Heart left ventricle (tissue), 16 donors: ENCODE results near the gene SYCP3. TPM values are rescaled to one million over a fixed set of nuclear protein-coding genes. Genes with fewer than 3 reads are reported as not detected.

ENCODE experiments used
- ATAC-seq, 4 donors: fragments of 200-7000 bp; cut with Tn5 transposase; one replicate each; pipeline ENCODE4 v1.9.1; 2020 to 2022; ENCODE audit warnings: moderate library complexity in 4 of 4, mild to moderate bottlenecking in 3 of 4, moderate number of reproducible peaks in 1 of 4
- DNase-seq, 5 donors: peaks; one replicate each; pipeline ENCODE4 v3.0.0-alpha.2; 2020
- H3K27ac ChIP-seq, 12 donors: fragments of 200-600 bp; sonication (generic) in 4 of 12; one replicate each; pipeline versions ENCODE4 v1.5.0 to v1.8.0; 2016 to 2022; ENCODE audit warnings: mild to moderate bottlenecking in 2 of 12
- H3K27me3 ChIP-seq, 9 donors: fragments of 200-600 bp; sonication (generic) in 2 of 9; one replicate each; pipeline versions ENCODE4 v1.5.1 to v1.8.0; 2016 to 2022; ENCODE audit warnings: mild to moderate bottlenecking in 3 of 9
- H3K36me3 ChIP-seq, 9 donors: fragments of 200-600 bp; sonication (generic) in 2 of 9; one replicate each; pipeline versions ENCODE4 v1.5.0 to v1.8.0; 2018 to 2022; ENCODE audit warnings: mild to moderate bottlenecking in 2 of 9
- H3K4me1 ChIP-seq, 12 donors: fragments of 200-600 bp; sonication (generic) in 4 of 12; one replicate each; pipeline versions ENCODE4 v1.5.0 to v1.8.0; 2016 to 2022; ENCODE audit warnings: mild to moderate bottlenecking in 3 of 12
- H3K4me3 ChIP-seq, 12 donors: fragments of 200-600 bp; sonication (generic) in 4 of 12; one replicate each; pipeline versions ENCODE4 v1.5.0 to v1.8.0; 2017 to 2022; ENCODE audit warnings: mild to moderate bottlenecking in 9 of 12, moderate library complexity in 4 of 12
- H3K9me3 ChIP-seq, 12 donors: fragments of 200-600 bp; sonication (generic) in 4 of 12; one replicate each; pipeline versions ENCODE4 v1.5.0 to v1.8.0; 2016 to 2022; ENCODE audit warnings: mild to moderate bottlenecking in 1 of 12
- POLR2A ChIP-seq, 2 donors: fragments of 450-650 bp; IDR thresholded peaks; one replicate each; pipeline ENCODE4 v1.6.1; 2017; ENCODE audit warnings: antibody characterized with exemption in 2 of 2, mild to moderate bottlenecking in 2 of 2, moderate library complexity in 2 of 2
- WGBS, 4 donors: extraction: QIAGEN DNeasy Blood & Tissue Kit in 2 of 4; methylation state at CpG; one replicate each; pipeline versions ENCODE4 v1.1.5 to v1.1.7; 2013 to 2018; 5-methylcytosine and 5-hydroxymethylcytosine counted together
- intact Hi-C, 10 donors: fragments of 100-400 bp; cut with DNase I; formaldehyde crosslinking; loops; one replicate each; pipeline versions ENCODE4 v1.11.1 to v1.14.2; 2022
- polyA plus RNA-seq, 2 donors: library from polyadenylated mRNA; stranded (reverse); fragments of 200-250 nt; gene quantifications; one replicate each; pipeline ENCODE4 v1.2.3, GENCODE V29; 2013
- total RNA-seq, 9 donors: library from RNA; depleted of rRNA in 2 of 9; stranded (reverse); fragments of >200 nt in 2 of 9; fragmentation: NEBNext Ultra II Directional in 3 of 9; extraction: Animal tissue kit (Norgen Biotek cat#: 25700) in 3 of 9; gene quantifications; one replicate each; pipeline versions ENCODE4 v1.1.0 to v1.2.4, GENCODE V29; 2016 to 2023
- TF ChIP-seq, protein P1 (sequence below), 12 donors: fragments of 200-600 bp; sonication (generic) in 4 of 12; IDR thresholded peaks; one replicate each; pipeline versions ENCODE4 v1.5.0 to v1.8.0; 2018 to 2022; ENCODE audit warnings: antibody characterized with exemption in 12 of 12, mild to moderate bottlenecking in 5 of 12
- donor health status: ischemic (EF 13 %, LVEDD 7.1; RV severe dilation, severe dysfunction).
- donor health status: healthy with polysubstance abuse.
- donor health status: DM: no; HTN: yes; CAD: no.
- donor health status: DM: no; HTN: no; CAD: no.
- donor health status: ischemic (EF 25% LVEDD 6.9; RV normal size, moderate dysfunction).
- donor health status: ischemic (EF 25% LVEDD 5.7; RV mildly dilated, moderate dysfunction).
- donor health status: healthy.
- donor health status: DM: yes; HTN: yes; CAD: no.
- donor health status: ischemic (EF 35%, LVEDD 5.7; RV mildly dilated, moderate dysfunction).
- donor health status: nonischemic (EF 11% LVEDD 7.7; RV severe dilation, severe dysfunction).
- donor health status: DM: yes; HTN: yes; CAD: no.
- donor health status: PGD.
- donor health status: ischemic (EF 29% LVEDD 5.4; RV normal size, mild dysfunction).
- donor health status: nonischemic (EF 23%, LVEDD 6.1; RV moderate dilation, normal function).

Gene SYCP3
- total and polyA plus RNA-seq, 11 donors, result 0.04 TPM; not detected in 10

DNA sequence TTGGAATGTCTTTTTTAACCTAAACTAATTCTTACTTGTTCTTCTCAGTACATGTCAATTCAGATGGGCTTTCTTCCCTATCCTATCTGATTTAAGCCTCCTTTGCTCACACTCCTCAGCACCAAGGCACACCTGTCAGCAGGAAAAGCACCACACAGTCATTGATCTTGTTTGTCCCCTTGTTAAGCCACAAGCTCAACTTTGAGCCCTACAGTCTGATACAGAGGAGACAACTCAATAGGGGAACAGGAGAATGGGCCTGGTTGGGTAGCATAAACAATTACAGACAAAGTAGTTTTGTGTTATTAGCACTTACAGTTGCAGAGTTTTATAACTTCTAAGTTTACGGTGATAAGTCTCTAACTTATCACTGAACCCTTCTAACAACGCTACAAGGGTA, 29.5 kb upstream of the SYCP3 start:
- Histone ChIP-seq H3K27ac (no peak overlapping the region), H3K4me1 (peaks cover 0 to 28% (median 0%) of the 10 kb centered on the region in 12 donors), H3K4me3 (no peak overlapping the region), H3K27me3 (no peaks in the 10 kb centered on the region), H3K9me3 (no peaks in the 10 kb centered on the region), H3K36me3 (peaks cover 0 to 79% (median 58%) of the 10 kb centered on the region in 9 donors)
- intact Hi-C loops, result no loop called here
- DNase-seq, result no peak
- TF ChIP-seq POLR2A (IDR thresholded peaks at IDR 0.05), result no peak
- TF ChIP-seq, protein P1, sequence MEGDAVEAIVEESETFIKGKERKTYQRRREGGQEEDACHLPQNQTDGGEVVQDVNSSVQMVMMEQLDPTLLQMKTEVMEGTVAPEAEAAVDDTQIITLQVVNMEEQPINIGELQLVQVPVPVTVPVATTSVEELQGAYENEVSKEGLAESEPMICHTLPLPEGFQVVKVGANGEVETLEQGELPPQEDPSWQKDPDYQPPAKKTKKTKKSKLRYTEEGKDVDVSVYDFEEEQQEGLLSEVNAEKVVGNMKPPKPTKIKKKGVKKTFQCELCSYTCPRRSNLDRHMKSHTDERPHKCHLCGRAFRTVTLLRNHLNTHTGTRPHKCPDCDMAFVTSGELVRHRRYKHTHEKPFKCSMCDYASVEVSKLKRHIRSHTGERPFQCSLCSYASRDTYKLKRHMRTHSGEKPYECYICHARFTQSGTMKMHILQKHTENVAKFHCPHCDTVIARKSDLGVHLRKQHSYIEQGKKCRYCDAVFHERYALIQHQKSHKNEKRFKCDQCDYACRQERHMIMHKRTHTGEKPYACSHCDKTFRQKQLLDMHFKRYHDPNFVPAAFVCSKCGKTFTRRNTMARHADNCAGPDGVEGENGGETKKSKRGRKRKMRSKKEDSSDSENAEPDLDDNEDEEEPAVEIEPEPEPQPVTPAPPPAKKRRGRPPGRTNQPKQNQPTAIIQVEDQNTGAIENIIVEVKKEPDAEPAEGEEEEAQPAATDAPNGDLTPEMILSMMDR (IDR thresholded peaks at IDR 0.05), result no peak
- WGBS, 4 donors, result 64 to 88% (median 79%) methylated on average over 2 of the region's 2 CpGs
- ATAC-seq, result no peak

DNA sequence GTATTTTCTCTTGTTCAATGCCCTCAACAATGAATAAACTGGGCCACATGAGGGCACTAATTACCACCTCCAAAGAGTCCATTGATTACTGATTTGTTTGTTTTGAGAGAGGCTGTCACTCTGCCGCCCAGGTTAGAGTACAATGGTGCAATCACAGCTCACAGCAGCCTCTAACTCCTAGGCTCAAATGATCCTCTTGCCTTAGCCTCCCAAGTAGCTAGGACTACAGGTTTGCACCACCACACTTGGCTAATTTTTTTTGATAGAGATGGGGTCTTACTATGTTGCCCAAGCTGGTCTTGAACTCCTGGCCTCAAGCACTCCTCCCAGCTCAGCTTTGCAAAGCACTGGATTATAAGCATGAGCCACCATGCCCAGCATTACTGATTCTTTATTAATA, 28.3 kb upstream of the SYCP3 start:
- H3K4me3 ChIP-seq, result no peak overlapping the region
- no peaks in the 10 kb centered on the region for H3K9me3 ChIP-seq
- intact Hi-C loops, result no loop called here
- peaks cover 0 to 28% (median 0%) of the 10 kb centered on the region in 12 donors for H3K4me1 ChIP-seq
- TF ChIP-seq POLR2A (IDR thresholded peaks at IDR 0.05), result no peak
- TF ChIP-seq, protein P1 (IDR thresholded peaks at IDR 0.05), result no peak
- WGBS, 4 donors, result 86 to 100% (median 98%) methylated on average over 1 of the region's 1 CpG
- peaks cover 0 to 85% (median 58%) of the 10 kb centered on the region in 9 donors for H3K36me3 ChIP-seq
- ATAC-seq (no peak), DNase-seq (no peak)
- no peaks in the 10 kb centered on the region for H3K27me3 ChIP-seq
- H3K27ac ChIP-seq, result no peak overlapping the region

DNA sequence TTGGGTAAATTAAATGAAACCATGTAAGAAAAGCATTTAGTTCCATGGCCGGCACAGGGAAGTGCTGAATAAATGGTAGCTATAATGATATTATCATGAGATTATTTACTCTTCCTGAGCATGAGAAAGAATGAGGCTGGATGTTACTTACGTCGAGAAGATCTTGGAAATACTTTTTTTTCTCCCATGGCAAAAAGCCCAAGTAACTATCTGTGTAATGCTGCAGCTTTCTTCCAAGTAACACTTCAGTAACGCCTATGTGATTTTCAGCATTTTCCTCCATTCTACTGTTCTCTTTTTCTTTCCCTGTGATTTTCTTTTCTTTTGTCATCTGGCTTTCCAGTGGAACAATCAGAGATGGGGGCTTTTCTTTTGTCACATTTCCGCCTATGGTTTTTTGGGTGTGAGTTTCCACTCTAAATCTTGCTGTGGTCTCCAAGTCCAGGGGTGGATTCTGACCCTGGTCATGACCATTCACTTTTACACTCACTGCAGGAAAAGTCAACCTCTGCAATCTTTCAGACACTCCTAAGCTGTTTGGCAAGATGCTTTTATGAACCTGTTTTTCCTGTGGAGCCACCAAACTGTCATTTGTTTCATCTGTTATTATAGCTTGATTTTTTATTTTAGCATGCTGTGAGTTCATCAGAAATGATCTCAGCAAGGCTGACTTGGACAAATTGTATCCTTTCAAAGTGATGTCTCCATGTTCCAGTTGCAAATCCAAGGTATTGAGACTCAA, 25.0 kb upstream of the SYCP3 start:
- H3K27me3 ChIP-seq, result no peaks in the 10 kb centered on the region
- no peak overlapping the region for H3K4me3 ChIP-seq
- WGBS, 4 donors, result 66 to 76% (median 69%) methylated on average over 5 of the region's 5 CpGs
- no peak for ATAC-seq
- intact Hi-C loops, result loop anchor here in 2 of 10 donors (5.0 kb wide), 2 partner anchors 347 to 352 kb away; no protein-coding TSS in a partner anchor
- no peak for DNase-seq
- TF ChIP-seq POLR2A (IDR thresholded peaks at IDR 0.05), result no peak
- TF ChIP-seq, protein P1 (IDR thresholded peaks at IDR 0.05), result no peak
- no peaks in the 10 kb centered on the region for H3K9me3 ChIP-seq
- H3K36me3 ChIP-seq, result peaks cover 0 to 89% (median 56%) of the 10 kb centered on the region in 9 donors
- peaks cover 0 to 26% (median 0%) of the 10 kb centered on the region in 12 donors for H3K4me1 ChIP-seq
- peak overlapping the region in 1 of 12 donors; percentile 73 for H3K27ac ChIP-seq

DNA sequence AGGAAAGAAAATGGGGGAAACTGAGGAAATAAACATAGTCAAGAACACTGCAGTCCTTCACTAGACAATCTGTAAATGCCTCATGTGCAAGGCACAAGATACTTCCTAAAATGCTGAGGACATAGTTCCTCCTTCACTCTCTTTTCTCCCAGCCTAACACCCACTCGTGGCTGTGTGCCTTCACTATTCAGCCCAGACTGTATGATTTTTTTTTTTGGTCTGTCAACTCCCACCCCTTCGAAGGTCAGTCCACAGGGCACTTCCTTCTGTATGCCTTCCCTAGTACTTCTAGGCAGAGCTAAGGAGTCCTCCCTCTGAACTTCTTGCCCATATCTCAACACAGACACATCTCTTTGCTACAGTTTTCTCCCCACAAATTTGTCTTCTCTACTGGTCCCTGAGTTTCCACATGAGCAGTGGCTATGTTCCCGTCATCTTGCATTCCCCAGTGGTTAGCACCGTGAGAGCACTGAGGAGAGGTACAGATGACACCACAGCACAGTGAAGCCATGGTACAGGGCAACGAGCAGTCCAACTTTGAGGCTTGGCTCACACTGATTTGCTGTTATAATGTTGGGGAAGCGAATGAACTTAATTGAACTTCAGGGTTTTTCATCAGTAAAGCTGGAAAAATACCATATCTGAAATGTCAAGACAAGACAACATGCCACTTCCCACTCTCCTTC, 24.1 kb upstream of the SYCP3 start:
- peaks cover 0 to 86% (median 54%) of the 10 kb centered on the region in 9 donors for H3K36me3 ChIP-seq
- no peaks in the 10 kb centered on the region for H3K9me3 ChIP-seq
- H3K27me3 ChIP-seq, result no peaks in the 10 kb centered on the region
- 70 to 77% (median 72%) methylated on average over 6 of the region's 6 CpGs for WGBS, 4 donors
- H3K27ac ChIP-seq, result peak overlapping the region in 1 of 12 donors; percentile 73
- ATAC-seq (peak; percentile 23 to 63 (median 54)), DNase-seq (no peak)
- intact Hi-C loops, result loop anchor here in 2 of 10 donors (5.0 kb wide), 2 partner anchors 346 to 351 kb away; no protein-coding TSS in a partner anchor
- TF ChIP-seq, protein P1 (IDR thresholded peaks at IDR 0.05), result no peak
- no peak for TF ChIP-seq POLR2A (IDR thresholded peaks at IDR 0.05)
- H3K4me3 ChIP-seq, result no peak overlapping the region
- peaks cover 0 to 26% (median 0%) of the 10 kb centered on the region in 12 donors for H3K4me1 ChIP-seq
